Esophagus squamous epithelium (tissue), 5 donors: ENCODE results near the gene PREX1. TPM values are rescaled to one million over a fixed set of nuclear protein-coding genes. Genes with fewer than 3 reads are reported as not detected.

Experiments
- DNase-seq: peaks from one replicate; lab custom pipeline; 2025; lab: John Stamatoyannopoulos, UW
- H3K27ac ChIP-seq, 4 donors: fragments of 200-600 bp; sonication (generic); one replicate each; pipeline ENCODE4 v1.5.1; 2016 to 2019; ENCODE audit warnings: mild to moderate bottlenecking in 1 of 4
- H3K27me3 ChIP-seq, 4 donors: fragments of 200-600 bp; sonication (generic); 1 replicate in 3 of 4; 2 replicates in 1 of 4; pipeline versions ENCODE4 v1.5.1 to v1.6.0; 2017 to 2021; ENCODE audit warnings: antibody characterized with exemption in 1 of 4
- H3K36me3 ChIP-seq, 3 donors: fragments of 200-600 bp; sonication (generic); one replicate each; pipeline ENCODE4 v1.5.1; 2016 to 2019
- H3K4me1 ChIP-seq, 3 donors: fragments of 200-600 bp; sonication (generic); one replicate each; pipeline ENCODE4 v1.5.1; 2017 to 2019
- H3K4me3 ChIP-seq, 4 donors: fragments of 200-600 bp; sonication (generic); 1 replicate in 3 of 4; 2 replicates in 1 of 4; pipeline ENCODE4 v1.5.1; 2016 to 2019; ENCODE audit warnings: mild to moderate bottlenecking in 2 of 4, moderate library complexity in 1 of 4
- H3K9me3 ChIP-seq, 3 donors: fragments of 200-600 bp; sonication (generic); one replicate each; pipeline ENCODE4 v1.5.1; 2016 to 2019
- POLR2A ChIP-seq, 4 donors: fragments of 450-650 bp; IDR thresholded peaks; one replicate each; pipeline ENCODE4 v1.6.1; 2017; ENCODE audit warnings: antibody characterized with exemption in 4 of 4, mild to moderate bottlenecking in 4 of 4, moderate library complexity in 3 of 4
- WGBS, 2 donors: methylation state at CpG; one replicate each; pipeline ENCODE4 v1.1.5; 2018; 5-methylcytosine and 5-hydroxymethylcytosine counted together
- intact Hi-C: fragments of 100-400 bp; cut with DNase I; formaldehyde crosslinking; loops from one replicate; pipeline ENCODE4 v1.15.0; 2022
- total RNA-seq, 4 donors: library from RNA; depleted of rRNA; stranded (reverse); fragments of >200 nt; gene quantifications; one replicate each; pipeline ENCODE4 v1.1.0, GENCODE V29; 2016
- TF ChIP-seq, protein P1 (sequence below), 6 experiments: fragments of 450-650 bp in 4 of 6; fragments of 200-600 bp in 2 of 6; sonication (generic) in 2 of 6; IDR thresholded peaks; one replicate each; pipeline ENCODE4 v1.5.1; 2016 to 2019; ENCODE audit warnings: antibody characterized with exemption in 6 of 6, mild to moderate bottlenecking in 4 of 6, moderate library complexity in 4 of 6
- donor health status: DM: yes; HTN: yes; CAD: no.

Gene PREX1
- total RNA-seq, 4 donors from 2014 or later, result 4.9 to 25.9 (median 8.9) TPM

DNA sequence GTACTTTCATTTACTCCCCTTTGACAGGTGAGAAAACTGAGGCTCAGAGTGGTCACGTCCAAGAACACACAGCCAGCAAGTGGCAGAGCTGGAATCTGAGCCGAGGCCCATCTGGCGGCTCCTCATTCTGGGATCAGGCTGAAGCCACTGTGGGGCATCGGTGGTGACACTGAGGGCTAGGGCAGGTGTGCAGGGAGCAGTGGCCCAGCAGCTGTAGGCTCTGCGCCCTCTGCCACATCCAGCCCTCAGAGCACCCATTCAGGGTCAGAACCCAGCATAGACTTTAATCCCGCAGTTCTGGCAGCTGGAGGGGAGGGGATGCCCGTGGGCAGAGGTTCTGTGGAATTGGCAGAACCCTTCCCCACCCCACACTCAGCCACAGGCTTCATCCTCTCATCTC lies 210.3 kb downstream of the PREX1 start:
- no peaks in the 10 kb centered on the region for H3K36me3 ChIP-seq
- intact Hi-C loops, result loop anchor here (5.0 kb wide), 1 partner anchor 835 kb away; no protein-coding TSS in a partner anchor
- H3K4me1 ChIP-seq, result peaks cover 10 to 26% (median 15%) of the 10 kb centered on the region in 3 donors
- peaks cover 0 to 19% (median 0%) of the 10 kb centered on the region in 4 donors for H3K27me3 ChIP-seq
- no peak overlapping the region for H3K27ac ChIP-seq
- DNase-seq, result no peak
- H3K9me3 ChIP-seq, result no peaks in the 10 kb centered on the region
- H3K4me3 ChIP-seq, result no peak overlapping the region
- 61 to 87% methylated on average over 3 of the region's 7 CpGs for WGBS, 2 donors
- TF ChIP-seq, protein P1, sequence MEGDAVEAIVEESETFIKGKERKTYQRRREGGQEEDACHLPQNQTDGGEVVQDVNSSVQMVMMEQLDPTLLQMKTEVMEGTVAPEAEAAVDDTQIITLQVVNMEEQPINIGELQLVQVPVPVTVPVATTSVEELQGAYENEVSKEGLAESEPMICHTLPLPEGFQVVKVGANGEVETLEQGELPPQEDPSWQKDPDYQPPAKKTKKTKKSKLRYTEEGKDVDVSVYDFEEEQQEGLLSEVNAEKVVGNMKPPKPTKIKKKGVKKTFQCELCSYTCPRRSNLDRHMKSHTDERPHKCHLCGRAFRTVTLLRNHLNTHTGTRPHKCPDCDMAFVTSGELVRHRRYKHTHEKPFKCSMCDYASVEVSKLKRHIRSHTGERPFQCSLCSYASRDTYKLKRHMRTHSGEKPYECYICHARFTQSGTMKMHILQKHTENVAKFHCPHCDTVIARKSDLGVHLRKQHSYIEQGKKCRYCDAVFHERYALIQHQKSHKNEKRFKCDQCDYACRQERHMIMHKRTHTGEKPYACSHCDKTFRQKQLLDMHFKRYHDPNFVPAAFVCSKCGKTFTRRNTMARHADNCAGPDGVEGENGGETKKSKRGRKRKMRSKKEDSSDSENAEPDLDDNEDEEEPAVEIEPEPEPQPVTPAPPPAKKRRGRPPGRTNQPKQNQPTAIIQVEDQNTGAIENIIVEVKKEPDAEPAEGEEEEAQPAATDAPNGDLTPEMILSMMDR (IDR thresholded peaks at IDR 0.05), result no peak
- TF ChIP-seq POLR2A (IDR thresholded peaks at IDR 0.05), result no peak

DNA sequence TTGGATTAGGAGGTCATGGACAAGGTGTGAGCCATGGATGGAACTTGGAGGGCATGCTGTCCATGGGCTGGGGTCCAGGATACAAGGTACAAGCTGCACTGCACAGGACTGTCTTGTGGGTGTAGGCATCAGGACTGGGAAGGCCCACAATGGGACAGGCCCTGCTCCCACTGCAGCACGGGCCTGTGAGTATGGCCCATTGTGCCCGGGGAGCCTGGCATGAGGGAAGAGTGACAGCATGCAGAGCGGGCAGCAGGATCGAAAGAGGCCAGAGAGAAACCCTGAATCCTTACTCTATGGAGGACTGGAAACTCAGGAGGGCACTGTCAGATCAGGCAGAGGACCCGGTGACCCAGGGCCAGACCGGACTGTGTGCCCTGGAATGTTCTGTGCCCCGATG lies 211.3 kb downstream of the PREX1 start:
- Histone ChIP-seq H3K27ac (no peak overlapping the region), H3K36me3 (no peaks in the 10 kb centered on the region), H3K9me3 (no peaks in the 10 kb centered on the region), H3K4me1 (peaks cover 10 to 24% (median 15%) of the 10 kb centered on the region in 3 donors), H3K4me3 (no peak overlapping the region), H3K27me3 (peaks cover 0 to 19% (median 0%) of the 10 kb centered on the region in 4 donors)
- TF ChIP-seq POLR2A (IDR thresholded peaks at IDR 0.05), result no peak
- TF ChIP-seq, protein P1 (IDR thresholded peaks at IDR 0.05), result no peak
- no peak for DNase-seq
- 80 to 95% methylated on average over 6 to 7 of the region's 7 CpGs for WGBS, 2 donors
- intact Hi-C loops, result loop anchor here (5.0 kb wide), 1 partner anchor 834 kb away; no protein-coding TSS in a partner anchor

DNA sequence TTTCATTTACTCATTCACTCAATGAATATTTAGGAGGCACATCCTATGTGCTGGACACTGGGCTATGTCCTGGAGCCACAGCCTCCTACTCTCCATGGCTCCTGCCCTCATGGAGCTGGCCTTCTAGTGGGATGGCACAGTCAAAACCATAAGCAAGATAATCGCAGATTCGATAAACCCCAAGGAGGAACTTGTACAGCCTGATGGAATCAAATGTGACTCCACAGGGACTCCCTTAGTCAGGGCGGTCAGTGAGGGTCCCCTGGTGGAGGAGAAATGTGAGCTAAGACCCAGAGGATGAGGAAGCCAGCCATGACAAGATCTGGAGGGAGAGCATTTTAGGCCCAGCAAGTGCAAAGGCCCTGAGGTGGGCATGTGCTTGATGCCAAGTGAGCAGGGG lies 211.9 kb downstream of the PREX1 start:
- no peak overlapping the region for H3K4me3 ChIP-seq
- no peak for TF ChIP-seq POLR2A (IDR thresholded peaks at IDR 0.05)
- TF ChIP-seq, protein P1 (IDR thresholded peaks at IDR 0.05), result no peak
- intact Hi-C loops, result loop anchor here (5.0 kb wide), 1 partner anchor 834 kb away; no protein-coding TSS in a partner anchor
- 72 to 96% methylated on average over 3 of the region's 3 CpGs for WGBS, 2 donors
- H3K4me1 ChIP-seq, result peaks cover 6 to 18% (median 10%) of the 10 kb centered on the region in 3 donors
- H3K27me3 ChIP-seq, result peaks cover 0 to 19% (median 0%) of the 10 kb centered on the region in 4 donors
- no peak for DNase-seq
- H3K27ac ChIP-seq, result no peak overlapping the region
- no peaks in the 10 kb centered on the region for H3K9me3 ChIP-seq
- H3K36me3 ChIP-seq, result no peaks in the 10 kb centered on the region

DNA sequence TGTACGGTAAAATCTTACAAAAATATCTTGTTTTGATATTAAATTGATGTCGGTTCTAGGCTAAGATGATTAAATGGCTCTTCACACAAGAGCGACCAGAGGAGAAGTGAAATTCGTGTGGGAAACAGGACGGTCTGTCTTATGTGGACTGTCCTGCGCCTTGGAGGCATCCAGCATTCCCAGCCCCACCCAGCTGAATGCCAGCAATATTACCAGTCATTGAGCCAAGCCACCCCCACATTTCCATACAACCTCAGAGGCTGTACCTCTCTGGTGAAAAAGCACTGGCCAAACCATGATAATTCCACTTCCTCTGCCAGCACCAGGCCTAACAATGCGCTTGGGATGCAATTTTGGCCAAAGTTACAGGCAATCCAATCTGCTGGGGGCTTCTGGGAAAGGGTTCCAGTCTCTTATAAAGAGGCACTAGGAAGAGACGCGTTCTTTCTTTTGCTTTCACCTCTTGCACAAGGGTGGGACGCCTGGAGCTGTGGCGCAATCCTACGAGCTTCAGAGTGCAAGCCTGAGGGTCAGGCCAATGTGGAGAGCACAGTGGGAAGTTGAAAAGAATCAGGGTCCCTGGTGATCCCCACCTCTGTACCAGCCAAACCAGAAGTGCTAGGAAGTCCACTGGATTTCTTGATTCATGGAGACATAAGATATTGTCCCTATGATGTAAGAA lies 213.1 kb downstream of the PREX1 start:
- H3K27me3 ChIP-seq, result peaks cover 0 to 14% (median 0%) of the 10 kb centered on the region in 4 donors
- intact Hi-C loops, result loop anchor here (5.0 kb wide), 1 partner anchor 832 kb away; no protein-coding TSS in a partner anchor
- no peak for DNase-seq
- H3K4me3 ChIP-seq, result no peak overlapping the region
- peaks cover 0 to 6% (median 0%) of the 10 kb centered on the region in 3 donors for H3K4me1 ChIP-seq
- 75 to 88% methylated on average over 11 to 12 of the region's 12 CpGs for WGBS, 2 donors
- TF ChIP-seq, protein P1 (IDR thresholded peaks at IDR 0.05), result no peak
- TF ChIP-seq POLR2A (IDR thresholded peaks at IDR 0.05), result no peak
- H3K27ac ChIP-seq, result no peak overlapping the region
- no peaks in the 10 kb centered on the region for H3K36me3 ChIP-seq
- no peaks in the 10 kb centered on the region for H3K9me3 ChIP-seq

DNA sequence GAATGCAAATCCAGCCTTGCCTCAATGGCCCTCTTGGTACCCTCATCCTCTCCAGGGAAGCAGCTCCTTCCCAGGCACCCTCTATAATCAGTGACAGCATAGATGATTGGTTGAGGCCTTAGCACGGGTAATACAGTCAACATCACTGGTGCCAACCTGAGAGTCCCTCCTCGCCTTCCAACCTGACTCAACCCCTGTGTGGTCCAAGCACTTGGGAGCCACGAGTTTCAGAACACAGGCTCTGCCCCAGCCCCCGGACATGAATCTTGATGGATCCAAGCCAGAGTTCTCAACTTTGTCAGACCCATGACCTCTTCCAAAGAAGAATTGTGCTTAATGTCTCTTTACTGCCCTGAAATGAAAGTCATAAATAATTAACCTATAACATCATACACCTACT lies 213.9 kb downstream of the PREX1 start:
- H3K36me3 ChIP-seq, result no peaks in the 10 kb centered on the region
- H3K4me3 ChIP-seq, result no peak overlapping the region
- H3K9me3 ChIP-seq, result no peaks in the 10 kb centered on the region
- intact Hi-C loops, result no loop called here
- H3K27ac ChIP-seq, result no peak overlapping the region
- no peak for DNase-seq
- peaks cover 0 to 6% (median 0%) of the 10 kb centered on the region in 4 donors for H3K27me3 ChIP-seq
- no peaks in the 10 kb centered on the region for H3K4me1 ChIP-seq
- TF ChIP-seq POLR2A (IDR thresholded peaks at IDR 0.05), result no peak
- TF ChIP-seq, protein P1 (IDR thresholded peaks at IDR 0.05), result no peak
- 31 to 67% methylated on average over 3 to 4 of the region's 4 CpGs for WGBS, 2 donors
